HG03066 (cell line): ENCODE data around the gene POLR1B.
"Not testable (repeated sequence)": the region's sequence is repeated elsewhere in the genome, so short reads cannot be mapped to it uniquely, and the experiment has no call there.

ENCODE experiments used
- ATAC-seq: cut with Tn5 transposase; IDR thresholded peaks from one replicate; pipeline ENCODE4 v1.9.1; 2021; ENCODE audit warnings: low read depth; ENCODE audit not compliant: unreplicated experiment

POLR1B gene

DNA sequence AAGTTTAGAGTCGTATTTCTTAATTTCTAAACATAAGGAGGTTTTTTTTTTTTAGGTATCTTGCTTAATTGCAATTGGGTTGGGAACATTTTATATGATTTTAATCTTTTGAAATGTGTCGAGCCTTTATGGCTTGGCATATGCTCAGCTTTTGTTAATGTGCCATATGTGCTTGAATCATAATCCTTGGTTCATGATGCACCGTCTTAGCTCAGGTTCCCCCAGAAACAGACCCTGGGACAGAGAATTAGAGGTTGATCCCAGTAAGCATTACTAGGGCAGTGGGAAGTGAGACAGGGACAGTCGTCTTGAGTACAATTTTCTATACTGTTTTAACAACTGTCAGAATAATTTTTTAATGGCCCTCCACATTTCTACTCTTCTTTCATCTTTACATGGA, 51.5 kb downstream of the POLR1B start:
- ATAC-seq = no peak

DNA sequence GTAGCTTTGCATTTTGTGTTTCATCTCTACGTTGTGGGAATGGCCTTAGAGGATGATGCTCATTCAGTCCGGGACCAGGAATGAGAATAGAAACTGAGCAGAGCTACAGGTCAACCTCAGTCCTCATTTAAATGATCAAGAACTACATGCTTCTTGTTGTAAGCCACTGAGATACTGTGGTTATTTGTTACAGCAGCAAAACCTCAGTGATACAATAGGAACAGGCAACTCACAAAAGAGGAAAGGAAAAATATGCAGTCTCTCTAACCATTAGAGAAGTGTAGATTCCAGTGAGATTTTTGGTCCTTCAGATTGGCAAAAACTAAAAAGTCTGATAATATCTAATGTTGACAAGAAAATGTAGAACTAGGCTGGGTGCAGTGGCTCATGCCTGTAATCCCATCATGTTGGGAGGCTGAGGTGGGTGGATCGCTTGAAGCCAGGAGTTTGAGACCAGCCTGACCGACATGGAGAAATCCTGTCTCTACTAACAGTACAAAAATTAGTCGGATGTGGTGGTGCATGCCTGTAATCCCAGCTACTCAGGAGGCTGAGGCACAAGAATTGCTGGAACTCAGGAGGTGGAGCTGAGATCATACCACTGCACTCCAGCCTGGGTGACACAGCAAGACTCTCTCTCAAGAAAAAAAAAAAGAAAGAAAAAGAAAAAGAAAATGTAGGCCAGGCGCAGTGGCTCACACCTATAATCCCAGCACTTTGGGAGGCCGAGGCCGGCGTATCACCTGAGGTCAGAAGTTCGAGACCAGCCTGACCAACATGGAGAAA, 55.5 kb downstream of the POLR1B start:
- ATAC-seq = no peak

DNA sequence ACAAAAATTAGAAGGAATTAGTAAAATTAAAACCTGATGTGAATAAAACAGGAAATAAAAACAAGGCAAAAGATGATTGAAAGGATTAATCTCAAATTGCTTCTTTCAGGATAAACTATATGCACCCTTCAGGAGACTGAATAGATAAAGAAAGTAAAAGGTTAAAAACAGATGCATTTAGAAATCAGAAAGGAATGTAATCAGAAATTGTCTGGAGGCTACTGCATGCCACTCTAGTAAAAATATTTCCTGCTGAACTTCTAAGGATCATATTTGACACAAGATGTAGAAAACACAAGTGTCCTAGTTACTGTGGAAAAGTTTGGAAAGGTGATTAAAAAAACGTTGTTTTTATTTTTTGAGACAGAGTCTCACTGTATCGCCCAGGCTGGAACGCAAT, 58.4 kb downstream of the POLR1B start:
- no peak for ATAC-seq

DNA sequence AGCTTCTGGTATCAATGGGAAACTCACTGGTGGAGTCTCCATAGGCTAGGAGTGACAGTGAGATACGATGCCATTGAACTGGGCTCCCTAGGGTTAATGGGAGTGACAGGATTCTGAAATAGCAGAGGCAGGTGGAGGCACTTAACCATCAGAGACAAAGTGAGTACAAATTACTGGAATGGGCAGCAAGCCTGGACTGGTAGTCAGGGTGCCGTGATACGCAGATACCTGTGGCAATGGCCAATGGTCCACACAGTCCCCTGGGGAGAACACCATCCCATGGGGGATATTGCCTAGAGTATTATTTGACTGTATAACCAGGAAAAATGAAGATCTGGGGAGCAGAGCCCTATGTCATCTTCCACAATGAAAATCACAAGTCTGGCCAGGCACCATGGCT, 59.5 kb downstream of the POLR1B start:
- no peak for ATAC-seq

DNA sequence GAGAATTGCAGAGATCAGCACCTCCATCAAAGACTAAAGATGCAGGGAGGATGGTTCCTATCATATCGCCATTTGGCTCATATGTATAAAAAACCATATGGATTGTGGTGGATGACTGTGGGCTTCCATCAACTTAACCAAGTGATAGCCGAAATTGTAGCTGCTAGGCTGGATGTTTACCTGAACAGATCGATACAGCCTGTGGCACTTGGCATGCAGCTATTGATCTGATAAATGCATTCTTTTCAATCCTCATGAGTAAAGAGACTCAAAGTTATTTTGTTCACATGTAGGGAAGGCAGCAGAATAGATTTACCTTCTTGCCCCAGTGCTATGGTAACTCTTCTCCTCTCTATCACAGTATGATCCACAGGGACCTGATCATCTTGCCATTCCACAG, 60.7 kb downstream of the POLR1B start:
- no peak for ATAC-seq

DNA sequence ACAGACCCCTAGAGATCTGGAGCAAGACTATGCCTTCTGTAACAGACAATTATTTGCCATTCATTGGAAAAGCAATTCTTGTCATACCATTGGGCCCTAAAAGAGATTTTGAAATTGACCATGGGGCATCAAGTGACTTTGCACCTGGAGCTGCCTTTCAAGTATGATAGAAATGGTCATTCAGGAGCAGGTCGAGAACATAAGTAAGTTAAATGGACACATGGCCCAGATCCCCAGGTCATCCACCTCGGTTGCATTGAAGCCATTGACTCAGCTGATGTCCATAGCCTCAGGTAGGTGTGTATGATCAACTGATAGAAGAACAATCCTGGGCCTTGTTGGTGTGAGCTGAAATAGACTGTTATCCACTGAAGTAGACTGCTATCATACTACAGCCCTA, 61.5 kb downstream of the POLR1B start:
- no peak for ATAC-seq

DNA sequence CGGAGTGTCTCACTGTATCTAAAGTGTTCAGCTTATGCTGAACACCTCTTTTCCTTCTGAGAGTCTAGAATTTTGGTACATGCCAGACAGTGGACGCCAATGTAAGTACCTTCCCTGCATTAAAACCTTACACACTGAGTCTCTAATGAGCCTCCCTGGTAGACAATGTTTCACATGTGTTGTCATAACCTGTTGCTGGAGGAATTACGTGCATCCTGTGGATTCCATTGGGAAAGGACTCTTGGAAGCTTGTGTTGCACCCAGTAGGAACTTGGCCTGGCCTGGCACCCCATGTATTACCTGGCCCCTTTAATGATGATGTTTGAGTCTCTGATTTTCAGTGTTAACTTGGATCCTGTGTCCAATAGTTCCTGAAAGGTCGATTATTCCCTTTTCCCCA, 62.7 kb downstream of the POLR1B start:
- no peak for ATAC-seq

DNA sequence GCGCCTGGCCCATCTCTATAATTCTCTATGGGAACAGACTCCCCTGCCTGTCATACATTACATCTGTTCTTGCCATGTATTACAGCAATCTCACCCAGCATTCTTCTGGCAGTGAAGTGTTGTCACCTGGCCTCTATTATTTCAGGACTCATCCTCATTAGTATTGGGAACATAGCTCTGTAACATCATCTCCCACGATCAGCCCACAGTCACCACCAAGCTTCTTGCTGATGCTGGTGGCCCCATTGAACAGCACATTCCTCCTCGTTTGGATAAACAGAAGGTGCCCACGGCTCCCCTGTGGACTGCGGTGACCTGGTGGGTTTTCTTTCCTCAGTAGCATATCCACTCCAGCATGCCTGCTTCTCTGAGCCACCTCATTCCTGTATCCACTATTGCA, 63.7 kb downstream of the POLR1B start:
- ATAC-seq = no peak

DNA sequence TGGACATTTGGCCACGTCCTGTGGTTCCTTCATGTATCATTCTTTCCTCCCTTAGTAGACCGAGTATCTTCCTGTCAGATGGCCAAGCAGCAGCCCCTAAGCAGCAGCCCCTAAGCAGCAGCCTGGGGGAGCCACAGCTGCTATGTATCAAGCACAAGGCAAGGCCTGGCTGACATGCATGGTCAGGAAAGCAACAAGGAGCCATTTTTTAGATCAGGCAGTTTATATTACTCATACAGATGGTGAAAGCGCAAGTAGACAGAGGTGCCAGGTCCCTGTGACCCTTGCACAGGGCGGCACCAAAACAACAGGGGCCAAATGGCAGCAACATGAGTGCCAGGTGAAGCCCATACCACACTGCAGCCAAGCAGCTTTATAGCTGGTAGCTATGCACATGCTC, 64.3 kb downstream of the POLR1B start:
- no peak for ATAC-seq

DNA sequence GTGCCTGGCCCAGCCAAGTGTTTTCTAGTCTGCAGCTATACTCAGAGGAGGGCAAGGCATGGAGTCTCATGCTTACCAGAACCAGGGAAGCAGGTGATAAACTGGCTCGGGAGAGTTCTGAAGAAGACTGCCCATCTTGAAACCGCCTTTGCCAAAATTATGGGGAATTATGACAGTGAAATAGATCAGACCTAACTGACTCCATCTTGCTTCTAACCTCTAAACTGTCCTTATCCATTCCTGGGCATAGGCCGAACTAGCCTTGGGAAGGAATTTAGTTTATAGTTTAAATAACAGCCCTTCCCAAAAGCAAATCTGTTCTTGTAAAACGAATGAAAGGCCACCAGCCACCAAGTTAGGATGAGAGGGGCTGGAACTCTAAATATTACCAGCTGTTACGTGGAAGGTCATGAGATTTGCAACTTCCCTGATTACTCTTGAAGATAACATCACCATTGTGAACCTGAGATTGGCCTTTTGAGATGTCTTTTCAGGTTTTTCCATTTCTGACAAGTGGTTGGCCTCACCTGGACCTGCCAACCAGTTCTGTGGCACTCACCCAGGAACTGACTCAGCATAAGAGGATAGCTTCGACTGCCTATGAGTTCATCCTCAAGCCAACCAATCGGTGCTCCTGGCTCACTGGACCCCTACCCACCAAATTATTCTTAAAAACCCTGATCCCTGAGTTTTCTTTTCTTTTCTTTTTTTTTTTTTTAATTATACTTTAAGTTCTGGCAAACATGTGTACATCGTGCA, 65.6 kb downstream of the POLR1B start:
- no peak for ATAC-seq

DNA sequence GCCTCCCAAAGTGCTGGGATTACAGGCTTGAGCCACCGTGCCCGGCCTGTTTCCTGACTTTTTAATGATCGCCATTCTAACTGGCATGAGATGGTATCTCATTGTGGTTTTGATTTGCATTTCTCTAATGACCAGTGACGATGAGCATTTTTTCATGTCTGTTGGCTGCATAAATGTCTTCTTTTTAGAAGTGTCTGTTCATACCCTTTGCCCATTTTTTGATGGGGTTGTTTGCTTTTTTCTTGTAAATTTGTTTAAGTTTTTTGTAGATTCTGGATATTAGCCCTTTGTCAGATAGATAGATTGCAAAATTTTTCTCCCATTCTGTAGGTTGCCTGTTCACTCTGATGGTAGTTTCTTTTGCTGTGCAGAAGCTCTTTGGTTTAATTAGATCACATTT, 67.1 kb downstream of the POLR1B start:
- not testable (repeated sequence) for ATAC-seq

DNA sequence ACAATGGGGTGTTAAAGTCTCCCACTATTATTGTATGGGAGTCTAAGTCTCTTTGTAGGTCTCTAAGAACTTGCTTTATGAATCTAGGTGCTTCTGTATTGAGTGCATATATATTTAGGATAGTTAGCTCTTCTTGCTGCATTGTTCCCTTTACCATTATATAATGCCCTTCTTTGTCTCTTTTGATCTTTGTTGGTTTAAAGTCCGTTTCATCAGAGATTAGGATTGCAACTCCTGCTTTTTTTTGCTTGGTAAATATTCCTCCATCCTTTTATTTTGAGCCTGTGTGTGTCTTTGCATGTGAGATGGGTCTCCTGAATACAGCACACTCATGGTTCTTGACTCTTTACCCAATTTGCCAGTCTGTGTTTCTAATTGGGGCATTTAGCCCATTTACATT, 70.0 kb downstream of the POLR1B start:
- ATAC-seq = not testable (repeated sequence)

DNA sequence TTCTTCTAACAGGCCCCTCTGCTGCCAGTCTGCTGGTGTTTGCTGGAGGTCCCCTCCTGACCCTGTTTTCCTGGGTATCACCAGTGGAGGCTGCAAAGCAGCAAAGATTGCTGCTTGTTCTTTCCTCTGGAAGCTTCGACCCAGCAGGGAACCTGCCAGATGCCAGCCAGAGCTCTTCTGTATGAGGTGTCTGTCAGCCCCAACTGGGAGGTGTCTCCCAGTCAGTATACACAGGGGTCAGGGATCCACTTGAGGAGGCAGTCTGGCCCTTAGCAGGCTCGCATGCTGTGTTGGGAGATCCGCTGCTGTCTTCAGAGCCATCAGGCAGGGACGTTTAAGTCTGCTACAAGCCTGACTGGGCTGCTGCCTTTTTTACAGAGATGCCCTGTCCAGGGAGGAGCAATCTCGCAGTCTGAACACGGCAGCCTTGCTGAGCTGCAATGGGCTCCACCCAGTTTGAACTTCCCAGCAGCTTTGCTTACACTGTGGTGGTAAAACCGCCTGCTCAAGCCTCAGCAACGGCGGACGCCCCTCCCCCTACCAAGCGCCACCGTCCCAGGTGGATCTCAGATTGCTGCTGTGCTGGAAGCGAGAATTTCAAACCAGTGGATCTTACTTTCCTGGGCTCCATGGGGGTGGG, 72.1 kb downstream of the POLR1B start:
- ATAC-seq = no peak

DNA sequence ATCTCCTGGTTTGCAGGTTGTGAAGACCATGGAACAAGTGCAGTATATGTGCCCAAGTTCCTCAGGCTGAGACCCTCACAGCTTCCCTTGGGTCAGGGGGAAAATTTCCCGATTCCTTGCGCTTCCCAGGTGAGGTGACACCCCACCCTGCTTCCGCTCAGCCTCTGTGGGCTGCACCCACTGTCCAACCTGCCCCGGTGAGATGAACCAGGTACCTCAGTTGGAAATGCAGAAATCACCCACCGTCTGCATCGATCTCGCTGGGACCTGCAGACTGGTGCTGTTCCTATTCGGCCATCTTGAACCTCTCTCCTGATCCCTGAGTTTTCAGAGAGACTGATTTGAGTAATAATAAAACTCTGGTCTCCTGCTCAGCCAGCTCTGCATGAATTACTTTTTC, 72.8 kb downstream of the POLR1B start:
- ATAC-seq = no peak

DNA sequence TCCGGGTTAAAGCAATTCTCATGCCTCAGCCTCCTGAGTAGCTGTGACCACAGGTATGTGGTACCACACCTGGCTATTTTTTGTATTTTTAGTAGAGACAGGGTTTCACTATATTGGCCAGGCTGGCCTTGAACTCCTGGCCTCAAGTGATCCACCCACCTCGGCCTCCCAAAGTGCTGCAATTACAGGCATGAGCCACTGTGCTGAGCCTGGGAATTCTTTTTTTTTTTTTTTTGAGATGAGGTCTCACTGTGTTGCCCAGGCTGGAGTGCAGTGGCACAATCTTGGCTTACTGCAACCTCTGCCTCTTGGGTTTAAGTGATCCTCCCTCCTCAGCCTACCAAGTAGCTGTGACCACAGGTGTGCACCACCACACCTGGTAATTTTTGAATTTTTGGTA, 73.5 kb downstream of the POLR1B start:
- not testable (repeated sequence) for ATAC-seq

DNA sequence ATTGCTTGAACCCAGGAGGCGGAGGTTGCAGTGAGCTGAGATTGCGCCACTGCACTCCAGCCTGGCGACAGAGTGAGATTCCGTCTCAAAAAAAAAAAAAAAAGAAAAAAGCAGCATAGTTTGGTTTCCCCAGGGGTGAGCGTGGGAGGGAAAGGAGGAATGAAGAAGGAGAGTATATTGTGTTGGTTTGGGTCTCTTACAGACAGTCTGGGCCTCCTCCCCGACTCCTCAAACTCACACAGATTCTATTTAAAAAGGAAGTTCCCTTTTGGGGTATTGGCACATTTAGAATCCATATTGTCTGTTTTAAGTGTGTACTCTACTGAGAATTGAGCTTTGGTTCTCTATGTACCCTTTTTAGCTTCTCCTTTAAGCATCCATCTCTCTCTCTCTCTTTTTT, 76.1 kb downstream of the POLR1B start:
- ATAC-seq = no peak

DNA sequence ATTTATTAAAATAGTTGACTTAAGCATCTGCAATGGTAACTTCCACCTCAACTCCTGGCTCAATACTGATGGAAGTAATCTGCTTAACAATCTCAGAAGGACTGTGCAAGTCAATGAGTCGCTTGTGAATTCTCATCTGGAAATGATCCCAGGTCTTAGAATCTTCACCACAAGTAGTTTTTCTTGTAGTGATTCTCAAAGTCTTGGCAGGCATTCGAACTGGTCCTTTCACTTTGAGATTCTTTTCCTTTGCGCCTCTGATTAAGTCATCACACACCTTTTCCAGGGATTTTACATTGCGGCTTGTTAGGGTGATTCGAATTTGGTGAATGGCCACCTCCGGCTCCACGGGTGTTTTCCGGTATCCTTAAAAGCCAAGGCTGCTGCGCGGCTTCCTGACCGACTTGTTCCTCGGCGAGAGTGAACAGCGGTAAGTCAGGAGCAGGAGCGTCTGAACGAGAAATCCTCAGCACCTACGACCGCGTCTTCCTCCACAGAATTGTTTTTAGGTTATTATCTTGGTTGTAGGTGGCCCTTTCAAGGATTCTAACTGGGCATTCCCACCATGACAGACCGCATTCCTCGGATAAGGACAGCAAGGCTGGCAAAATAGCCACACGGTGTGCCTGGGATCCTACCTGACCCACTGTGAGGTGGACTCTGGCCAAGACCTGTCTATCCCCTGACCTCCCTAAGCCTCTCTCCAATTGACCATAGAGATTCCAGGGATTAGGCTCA, 79.7 kb downstream of the POLR1B start:
- ATAC-seq = no peak

DNA sequence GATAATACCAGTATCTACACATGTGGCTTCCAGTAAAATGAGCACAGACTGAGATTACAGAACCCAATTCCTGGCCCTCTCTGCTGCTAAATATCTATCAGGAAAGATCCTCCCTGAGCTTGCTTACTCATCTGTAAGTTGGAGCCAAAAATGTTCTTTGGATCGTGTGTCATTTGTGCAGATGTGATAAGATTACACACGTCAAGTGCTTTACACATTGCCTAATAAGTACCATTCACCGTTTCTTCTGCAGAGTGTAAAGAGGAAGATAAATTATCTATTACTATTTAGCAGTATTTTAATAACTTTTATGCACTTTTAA, 80.2 kb downstream of the POLR1B start:
- ATAC-seq = no peak

DNA sequence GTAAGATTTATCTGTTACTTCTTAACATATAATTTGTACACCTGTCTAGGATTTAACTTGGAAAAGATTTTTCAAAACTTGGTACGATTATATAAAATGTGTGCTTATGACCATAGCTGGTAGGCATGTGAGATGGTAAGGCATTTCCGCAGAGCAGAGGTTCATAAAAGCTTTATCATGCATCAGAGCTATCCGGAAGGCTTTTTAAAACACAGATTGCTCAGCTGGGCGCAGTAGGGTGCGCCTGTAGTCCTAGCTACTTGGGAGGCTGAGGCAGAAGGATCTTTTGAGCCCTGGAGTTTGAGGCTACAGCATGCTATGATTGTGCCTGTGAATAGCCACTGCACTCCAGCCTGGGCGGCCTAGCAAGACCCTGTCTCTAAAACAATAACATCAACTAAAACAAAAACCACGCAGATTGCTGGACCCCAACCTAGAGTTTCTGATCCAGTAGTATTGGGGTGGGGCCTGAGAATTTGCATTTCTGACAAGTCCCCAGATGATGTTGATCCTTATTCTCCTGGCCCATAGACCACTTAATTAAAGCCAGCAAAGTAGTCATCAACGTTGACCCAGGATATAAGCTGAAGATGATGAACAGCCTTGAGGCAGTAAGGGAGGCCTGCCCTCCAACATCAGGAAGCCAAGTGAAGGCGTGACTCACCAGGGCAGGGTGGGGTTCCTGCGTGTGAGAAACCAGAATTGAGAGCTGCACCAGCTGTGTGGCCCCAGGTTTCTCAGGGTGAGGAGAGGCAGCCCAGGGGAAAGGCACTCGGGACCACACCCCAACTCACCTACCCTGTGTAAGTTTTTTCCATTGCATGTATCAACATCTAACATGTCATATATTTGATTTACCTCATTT, 81.9 kb downstream of the POLR1B start:
- ATAC-seq = no peak

DNA sequence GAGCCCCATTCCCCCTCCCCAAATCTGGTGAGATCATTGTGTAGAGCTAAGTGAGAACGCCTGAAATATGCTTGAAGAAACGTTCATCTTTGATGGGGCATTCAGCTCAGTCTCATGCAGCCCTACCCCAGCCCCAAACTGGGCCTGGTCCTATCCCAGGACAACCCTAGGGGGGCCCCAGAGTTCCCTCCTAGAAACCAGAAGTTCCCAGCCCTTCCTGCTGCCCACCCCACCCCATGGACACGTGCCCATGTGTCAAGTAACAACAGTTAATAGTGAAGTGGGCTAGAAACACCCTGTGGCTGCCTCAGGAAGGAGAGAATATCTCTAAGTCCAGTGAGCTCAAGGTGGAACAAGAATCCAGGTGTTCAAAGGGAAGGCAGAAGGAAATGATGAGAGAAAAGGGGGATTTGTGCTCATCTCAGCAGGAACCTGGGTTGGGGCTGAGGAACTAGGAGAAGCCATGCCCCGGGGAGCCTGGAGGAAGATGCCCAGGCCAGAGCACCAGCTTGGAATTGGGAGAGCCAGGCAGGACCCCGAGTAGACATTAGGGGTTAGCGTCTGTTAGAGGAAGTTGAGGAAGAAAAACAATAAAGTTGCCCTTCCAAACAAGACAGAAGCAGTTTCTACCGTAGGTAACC, 83.3 kb downstream of the POLR1B start:
- no peak for ATAC-seq
